DOHH2 (cell line): Measurements from ENCODE around the gene COIL.

ENCODE experiments used
- EZH2phosphoT487 ChIP-seq: fragments of 200-600 bp; sonication (generic); IDR thresholded peaks from 2 replicates; pipeline ENCODE4 v1.6.1; 2017; ENCODE audit warnings: borderline replicate concordance, mild to moderate bottlenecking, antibody characterized with exemption, low read length, moderate library complexity, mixed read lengths
- TF ChIP-seq, protein P1 (sequence below): fragments of 200-600 bp; sonication (generic); IDR thresholded peaks from one replicate; pipeline ENCODE4 v1.5.1; 2014; ENCODE audit warnings: antibody characterized with exemption, mild to moderate bottlenecking, low read depth, low read length; ENCODE audit not compliant: poor library complexity, severe bottlenecking

DNA sequence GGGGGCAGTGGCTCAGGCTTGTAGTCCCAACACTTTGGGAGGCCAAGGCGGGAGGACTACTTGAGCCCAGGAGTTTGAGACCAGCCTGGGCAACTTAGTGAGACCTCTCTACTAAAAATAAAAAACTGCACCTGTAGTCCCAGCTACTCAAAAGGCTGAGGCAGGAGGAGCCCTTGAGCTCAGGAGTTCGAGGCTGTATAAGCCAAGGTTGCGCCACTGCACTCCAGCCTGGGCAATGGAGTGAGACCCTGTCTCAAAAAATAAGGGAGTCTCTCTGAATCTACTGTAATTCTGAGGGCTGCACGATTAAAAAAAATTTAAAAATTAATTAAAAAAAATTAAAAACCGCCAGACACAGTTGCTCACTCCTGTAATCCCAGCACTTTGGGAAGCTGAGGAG is 3.9 kb downstream of the COIL start:
- TF ChIP-seq, protein P1, sequence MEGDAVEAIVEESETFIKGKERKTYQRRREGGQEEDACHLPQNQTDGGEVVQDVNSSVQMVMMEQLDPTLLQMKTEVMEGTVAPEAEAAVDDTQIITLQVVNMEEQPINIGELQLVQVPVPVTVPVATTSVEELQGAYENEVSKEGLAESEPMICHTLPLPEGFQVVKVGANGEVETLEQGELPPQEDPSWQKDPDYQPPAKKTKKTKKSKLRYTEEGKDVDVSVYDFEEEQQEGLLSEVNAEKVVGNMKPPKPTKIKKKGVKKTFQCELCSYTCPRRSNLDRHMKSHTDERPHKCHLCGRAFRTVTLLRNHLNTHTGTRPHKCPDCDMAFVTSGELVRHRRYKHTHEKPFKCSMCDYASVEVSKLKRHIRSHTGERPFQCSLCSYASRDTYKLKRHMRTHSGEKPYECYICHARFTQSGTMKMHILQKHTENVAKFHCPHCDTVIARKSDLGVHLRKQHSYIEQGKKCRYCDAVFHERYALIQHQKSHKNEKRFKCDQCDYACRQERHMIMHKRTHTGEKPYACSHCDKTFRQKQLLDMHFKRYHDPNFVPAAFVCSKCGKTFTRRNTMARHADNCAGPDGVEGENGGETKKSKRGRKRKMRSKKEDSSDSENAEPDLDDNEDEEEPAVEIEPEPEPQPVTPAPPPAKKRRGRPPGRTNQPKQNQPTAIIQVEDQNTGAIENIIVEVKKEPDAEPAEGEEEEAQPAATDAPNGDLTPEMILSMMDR, result no peak
- TF ChIP-seq EZH2phosphoT487, result no peak
